ENCODE results near the gene ENTPD8.

DNA sequence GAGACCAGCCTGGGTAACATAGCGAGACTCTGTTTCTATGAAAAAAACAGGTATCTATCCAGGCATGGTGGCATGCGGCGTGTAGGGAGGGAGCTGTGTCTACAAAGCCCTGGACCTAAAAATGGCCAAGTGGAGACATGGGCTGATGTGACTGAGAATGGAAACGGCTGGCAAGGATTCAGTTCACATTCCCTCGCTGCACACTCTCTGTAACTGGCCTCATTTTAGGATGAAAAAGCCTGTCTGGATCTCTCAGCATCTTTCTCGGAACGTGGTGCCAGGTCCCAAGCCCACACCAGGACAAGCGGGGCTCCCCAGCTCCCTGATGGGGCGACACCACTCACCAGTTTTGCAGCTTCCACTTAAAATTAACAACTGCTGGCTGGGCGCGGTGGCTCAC is 31.6 kb downstream of the ENTPD8 start:
- TF ChIP-seq, protein P1, sequence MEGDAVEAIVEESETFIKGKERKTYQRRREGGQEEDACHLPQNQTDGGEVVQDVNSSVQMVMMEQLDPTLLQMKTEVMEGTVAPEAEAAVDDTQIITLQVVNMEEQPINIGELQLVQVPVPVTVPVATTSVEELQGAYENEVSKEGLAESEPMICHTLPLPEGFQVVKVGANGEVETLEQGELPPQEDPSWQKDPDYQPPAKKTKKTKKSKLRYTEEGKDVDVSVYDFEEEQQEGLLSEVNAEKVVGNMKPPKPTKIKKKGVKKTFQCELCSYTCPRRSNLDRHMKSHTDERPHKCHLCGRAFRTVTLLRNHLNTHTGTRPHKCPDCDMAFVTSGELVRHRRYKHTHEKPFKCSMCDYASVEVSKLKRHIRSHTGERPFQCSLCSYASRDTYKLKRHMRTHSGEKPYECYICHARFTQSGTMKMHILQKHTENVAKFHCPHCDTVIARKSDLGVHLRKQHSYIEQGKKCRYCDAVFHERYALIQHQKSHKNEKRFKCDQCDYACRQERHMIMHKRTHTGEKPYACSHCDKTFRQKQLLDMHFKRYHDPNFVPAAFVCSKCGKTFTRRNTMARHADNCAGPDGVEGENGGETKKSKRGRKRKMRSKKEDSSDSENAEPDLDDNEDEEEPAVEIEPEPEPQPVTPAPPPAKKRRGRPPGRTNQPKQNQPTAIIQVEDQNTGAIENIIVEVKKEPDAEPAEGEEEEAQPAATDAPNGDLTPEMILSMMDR (IDR thresholded peaks at IDR 0.05): no peak
- no peak for TF ChIP-seq POLR2A (IDR thresholded peaks at IDR 0.05)
- no peak for TF ChIP-seq EP300 (IDR thresholded peaks at IDR 0.05)
